Mesenteric fat pad (tissue), 1 donor: Measurements from ENCODE around the gene SZRD1. TPM values are rescaled to one million over a fixed set of nuclear protein-coding genes. Genes with fewer than 3 reads are reported as not detected.
"Not testable (repeated sequence)": the region's sequence is repeated elsewhere in the genome, so short reads cannot be mapped to it uniquely, and the experiment has no call there.

Experiments used
- DNase-seq: peaks from one replicate; pipeline ENCODE4 v3.0.0-alpha.2; 2020; ENCODE audit warnings: low spot score
- long read RNA-seq: library from polyadenylated mRNA; unstranded; transcript quantifications from one replicate; pipeline ENCODE4 v2.0.0, GENCODE V29; 2020
- total RNA-seq: library from RNA; stranded (reverse); fragmentation: NEBNext Ultra II Directional; extraction: Animal tissue kit (Norgen Biotek cat#: 25700); gene quantifications from one replicate; pipeline ENCODE4 v1.2.1, GENCODE V29; 2021
- donor health status: DM: yes; HTN: yes; CAD: no.

SZRD1 gene, protein sequence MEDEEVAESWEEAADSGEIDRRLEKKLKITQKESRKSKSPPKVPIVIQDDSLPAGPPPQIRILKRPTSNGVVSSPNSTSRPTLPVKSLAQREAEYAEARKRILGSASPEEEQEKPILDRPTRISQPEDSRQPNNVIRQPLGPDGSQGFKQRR
- 133 TPM for total RNA-seq
- long read RNA-seq, transcript SZRD1-210 (3 exons, 3,401 nt): minor isoform, 35 of 170 reads
- long read RNA-seq, transcript SZRD1-203 (4 exons, 892 nt): minor isoform, 17 of 170 reads
- long read RNA-seq, transcript SZRD1-201 (4 exons, 3,636 nt): minor isoform, 24 of 170 reads
- long read RNA-seq, transcript SZRD1-202 (3 exons, 3,447 nt): major isoform, 47 of 170 reads
- long read RNA-seq, partial matches to known transcripts: 24 of 170 reads
- long read RNA-seq, other reads (novel, unspliced or antisense): 23 of 170 reads

DNA sequence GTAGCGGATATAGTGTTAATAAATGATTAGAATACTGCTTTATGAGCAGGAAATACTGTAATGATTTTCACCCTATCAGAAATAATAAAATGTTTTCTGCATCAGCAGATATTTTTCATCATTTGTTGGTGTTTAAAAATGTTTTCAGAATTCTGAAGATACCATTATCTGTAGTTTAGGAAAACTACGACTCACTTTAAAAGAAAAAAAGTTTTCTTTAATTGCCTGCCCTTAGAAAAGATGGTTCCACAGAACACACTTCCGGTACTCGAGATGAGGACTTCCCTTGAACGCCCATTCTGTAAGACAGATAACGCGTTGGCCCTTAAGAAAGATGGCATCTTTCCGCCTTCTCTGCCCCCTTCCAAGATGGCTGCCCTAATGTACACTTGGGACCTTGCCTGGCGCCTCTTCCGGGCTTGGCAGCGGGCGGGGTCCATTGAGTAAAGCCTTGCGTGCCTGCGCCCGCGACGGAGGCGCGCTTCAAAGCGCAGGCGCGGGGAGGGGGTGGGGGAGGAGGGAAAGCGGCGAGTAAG lies at the start of gene SZRD1:
Gene SZRD1 (plus strand): TSS at position 521 of the 536 bp plus-strand sequence. CDS start 16 bp downstream, outside the sequence.
- peak; percentile 97 for DNase-seq

DNA sequence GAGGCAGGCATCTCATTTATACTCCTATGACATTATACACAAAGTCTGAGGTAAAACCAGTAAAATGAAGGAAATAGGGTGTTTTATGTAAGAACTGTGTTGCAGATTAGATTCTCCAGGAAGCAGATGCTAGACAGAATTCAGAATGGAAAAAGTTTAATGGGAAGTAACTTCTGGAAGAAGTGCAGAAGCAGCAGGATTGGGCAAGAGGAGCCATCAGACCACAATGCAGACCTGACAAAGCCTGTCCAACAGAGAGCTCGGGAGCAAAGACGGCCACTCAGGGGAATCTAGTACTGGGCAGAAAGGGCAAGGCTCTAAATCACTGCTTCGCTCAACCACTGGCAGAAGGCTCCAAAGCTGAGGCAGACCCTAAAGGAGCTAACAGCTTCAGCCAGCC lies 48.5 kb upstream of the SZRD1 start:
- no peak for DNase-seq

DNA sequence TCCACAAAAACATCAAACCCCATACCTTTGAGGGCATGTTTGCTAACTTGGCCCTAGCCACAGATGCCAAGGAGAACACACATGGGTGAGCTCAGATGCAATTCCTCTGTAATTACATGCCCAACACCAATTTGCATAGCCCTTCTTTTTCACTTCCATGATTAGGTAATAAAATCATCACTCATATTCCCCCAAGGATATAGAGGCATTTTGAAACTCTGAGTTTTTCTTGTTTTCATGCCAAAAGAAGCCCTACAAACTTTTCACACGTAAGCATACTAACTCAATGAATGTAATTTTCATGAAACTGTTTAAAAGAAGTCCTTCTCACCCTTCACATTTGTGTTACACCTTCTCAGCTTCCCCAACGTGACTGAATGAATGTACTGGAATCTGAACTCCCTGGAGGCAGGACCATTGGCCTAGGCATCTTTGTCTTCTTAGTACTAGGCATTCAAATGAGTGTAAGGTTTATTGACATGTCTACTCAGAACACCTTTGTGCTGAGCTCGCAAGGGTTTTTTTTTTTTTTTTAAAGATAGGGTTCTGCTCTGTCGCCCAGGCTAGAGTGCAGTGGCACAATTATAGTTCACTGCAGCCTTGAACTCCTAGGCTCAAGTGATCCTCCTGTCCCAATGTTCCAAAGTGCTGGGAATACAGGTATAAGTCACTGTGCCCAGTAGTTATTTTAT lies 45.7 kb upstream of the SZRD1 start:
- DNase-seq: no peak

DNA sequence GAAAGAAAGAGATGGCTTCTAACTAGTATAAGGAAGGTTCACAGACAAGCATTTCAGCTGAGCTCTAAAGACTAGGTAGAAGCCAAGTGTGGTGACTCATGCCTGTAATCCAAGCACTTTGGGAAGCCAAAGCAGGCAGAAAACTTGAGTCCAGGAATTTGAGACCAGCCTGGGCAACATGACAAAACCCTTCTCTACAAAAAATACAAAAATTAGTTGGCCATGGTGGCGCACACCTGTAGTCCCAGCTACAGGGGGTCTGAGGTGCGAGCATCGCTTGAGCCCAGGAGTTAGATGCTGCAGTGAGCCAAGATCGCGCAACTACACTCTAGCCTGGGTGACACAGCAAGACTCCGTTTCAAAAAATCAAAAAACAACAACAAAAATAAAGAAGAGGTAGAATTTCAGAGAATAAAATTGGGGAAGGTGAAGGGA lies 42.6 kb upstream of the SZRD1 start:
- no peak for DNase-seq

DNA sequence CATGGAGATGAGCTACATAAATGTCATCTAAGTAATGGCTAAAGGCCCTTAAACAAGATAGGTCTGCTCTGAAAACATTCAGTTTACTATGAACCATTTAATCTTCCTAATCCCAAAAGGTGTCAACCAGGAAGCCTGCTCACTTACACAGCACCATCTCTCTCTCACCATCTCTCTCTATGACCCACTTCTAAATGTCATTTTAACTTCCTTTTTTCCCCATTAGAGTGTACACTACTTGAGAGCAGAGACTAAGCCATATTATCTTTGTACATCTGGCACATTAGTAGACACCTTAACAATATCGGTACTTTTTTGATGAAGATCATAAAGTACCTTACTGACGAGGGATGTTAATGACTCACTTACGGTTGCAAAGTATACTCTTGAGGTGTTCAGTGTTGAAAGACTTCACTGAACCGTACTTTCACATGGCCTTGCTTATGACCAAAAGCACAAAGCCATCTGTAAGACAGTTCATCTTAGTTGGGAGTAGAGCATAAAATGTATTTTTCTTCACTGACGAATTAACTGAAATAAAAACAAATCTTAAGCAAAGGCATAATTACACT lies 40.1 kb upstream of the SZRD1 start:
- no peak for DNase-seq

DNA sequence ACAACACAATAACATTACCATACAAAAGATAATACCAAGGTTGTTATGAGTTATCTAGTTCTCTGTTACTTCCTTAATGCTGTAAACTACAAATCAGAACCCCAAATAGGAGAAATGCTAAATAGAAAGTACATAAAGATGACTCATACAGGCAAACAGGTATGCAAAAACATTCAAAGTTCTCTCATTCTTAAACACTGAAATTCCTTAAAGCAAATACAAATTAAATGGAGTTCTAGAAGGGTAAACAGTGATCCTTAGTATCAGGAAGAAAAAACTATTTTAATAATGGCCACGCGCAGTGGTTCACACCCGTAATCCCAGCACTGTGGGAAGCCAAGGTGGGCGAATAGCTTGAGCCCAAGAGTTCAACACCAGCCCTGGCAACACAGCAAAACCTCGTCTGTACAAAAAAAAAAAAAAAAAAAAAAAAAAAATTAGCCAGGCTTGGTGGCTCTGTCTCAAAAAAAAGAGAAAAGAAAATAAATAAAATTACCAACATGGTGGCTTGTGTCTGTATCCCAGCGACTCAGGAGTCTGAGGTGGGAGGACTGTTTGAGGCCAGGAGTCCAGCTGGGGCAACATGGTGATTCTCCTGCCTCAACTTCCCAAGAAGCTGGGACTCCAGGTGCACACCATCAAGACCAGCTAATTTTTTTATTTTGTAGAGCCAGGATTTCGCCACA lies 32.2 kb upstream of the SZRD1 start:
- DNase-seq: no peak

DNA sequence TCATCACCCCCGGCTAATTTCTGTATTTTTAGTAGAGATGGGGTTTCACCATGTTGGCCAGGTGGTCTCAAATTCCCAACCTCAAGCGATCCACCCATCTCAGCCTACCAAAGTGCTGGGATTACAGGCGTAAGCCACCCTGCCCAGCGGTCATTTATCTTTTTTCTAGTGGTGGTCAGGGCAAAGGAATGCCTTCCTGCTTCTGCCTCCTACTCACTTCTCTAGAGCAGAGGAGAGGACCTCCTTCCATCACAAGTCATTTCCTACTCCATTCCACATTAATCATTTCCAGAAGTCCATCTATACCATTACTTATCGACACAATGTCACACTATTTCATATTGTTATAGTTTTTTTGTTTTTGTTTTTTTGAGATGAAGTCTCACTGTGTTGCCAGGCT lies 28.1 kb upstream of the SZRD1 start:
- DNase-seq: no peak

DNA sequence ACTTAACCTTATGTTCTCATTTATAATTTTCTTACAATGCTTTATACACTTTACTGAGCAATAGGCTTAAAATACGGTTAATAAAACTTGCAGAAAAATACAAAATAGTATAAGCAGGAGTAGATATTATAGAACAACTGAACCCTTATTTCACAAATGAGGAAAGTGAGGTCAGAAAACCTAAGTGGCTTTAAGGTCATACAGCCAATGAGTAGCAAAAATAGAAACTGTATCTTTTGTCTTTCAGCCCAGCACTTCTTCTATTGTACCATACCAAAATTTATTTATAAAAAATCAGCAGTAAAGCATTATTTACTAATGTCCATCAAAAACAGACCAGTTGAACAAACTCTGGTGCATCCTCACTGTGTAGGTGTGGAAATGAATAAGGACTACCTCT lies 26.4 kb upstream of the SZRD1 start:
- DNase-seq: no peak

DNA sequence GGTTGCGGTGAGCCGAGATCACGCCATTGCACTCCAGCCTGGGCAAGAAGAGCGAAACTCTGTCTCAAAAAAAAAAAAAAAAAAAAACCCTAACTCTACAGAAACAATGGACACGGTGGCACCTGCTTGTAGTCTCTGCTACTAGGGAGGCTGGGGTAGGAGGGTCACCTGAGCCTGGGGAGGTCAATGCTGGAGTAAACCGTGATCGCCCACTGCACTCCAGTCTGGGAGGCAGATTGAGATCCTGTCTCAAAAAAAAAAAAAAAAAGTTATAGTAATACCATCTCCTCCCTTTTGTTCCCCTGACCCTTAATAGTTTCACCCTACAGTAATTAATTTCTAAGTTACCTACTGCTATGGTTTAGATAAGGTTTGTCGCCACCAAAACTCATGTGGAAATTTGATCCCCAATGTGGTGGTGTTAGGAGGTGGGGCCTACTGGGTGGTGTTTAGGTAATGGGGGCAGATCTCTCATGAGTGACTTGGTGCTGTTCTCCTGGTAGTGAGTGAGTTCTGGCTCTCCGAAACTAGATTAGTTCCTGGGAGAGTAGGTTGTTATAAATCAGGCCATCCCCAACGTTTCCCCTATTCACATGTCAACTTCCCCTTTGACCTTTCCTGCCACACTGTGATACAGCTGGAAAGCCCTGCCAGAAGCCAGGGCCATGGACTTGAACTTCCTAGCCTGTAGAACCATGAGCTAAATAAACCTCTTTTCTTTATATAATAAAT lies 24.5 kb upstream of the SZRD1 start:
- no peak for DNase-seq

DNA sequence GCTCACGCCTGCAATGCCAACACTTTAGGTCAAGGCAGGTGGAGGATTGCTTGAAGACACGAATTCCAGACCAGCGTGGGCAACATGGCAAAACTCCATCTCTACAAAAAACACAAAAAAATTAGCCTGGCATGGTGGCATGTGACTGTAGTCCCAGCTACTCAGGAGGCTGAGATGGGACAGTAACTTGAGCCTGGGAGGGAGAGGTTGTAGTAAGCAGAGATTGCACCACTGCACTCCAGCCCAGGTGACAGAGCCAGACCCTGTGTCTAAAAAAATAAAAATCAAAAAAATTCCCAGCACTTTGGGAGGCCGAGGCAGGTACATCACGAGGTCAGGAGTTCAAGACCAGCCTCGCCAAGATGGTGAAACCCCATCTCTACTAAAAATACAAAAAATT lies 23.8 kb upstream of the SZRD1 start:
- DNase-seq: not testable (repeated sequence)

DNA sequence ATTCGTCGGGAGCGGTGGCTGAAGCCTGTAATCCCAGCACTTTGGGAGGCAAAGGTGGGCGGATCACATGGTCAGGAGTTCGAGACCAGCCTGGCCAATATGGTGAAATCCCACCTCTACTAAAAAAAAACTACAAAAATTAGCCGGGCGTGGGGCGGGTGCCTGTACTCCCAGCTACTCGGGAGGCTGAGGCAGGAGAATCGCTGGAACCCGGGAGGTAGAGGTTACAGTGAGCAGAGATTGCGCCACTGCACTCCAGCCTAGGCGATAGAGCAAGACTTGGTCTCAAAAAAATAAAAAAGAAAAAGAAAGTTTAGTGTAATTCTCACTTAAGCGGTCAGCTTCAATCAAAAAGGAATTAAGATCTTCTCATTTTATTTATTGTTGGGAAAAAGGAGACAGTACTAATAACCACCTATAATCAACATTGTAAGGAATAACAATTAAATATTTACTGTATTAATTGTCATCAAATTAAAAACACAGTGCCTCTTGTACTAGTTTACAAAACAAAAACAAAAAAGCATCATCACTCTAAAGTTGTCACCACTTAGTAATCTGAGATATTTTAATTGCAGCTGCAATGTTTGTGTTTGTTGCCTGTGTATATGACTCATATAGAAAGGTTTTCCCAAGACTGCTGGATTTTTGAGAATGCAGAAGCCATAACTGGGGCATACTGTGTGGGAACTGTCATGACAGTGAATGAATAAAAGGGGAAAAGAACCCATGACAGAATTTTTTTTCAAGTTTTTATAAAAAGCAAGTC lies 18.4 kb upstream of the SZRD1 start:
- DNase-seq: no peak

DNA sequence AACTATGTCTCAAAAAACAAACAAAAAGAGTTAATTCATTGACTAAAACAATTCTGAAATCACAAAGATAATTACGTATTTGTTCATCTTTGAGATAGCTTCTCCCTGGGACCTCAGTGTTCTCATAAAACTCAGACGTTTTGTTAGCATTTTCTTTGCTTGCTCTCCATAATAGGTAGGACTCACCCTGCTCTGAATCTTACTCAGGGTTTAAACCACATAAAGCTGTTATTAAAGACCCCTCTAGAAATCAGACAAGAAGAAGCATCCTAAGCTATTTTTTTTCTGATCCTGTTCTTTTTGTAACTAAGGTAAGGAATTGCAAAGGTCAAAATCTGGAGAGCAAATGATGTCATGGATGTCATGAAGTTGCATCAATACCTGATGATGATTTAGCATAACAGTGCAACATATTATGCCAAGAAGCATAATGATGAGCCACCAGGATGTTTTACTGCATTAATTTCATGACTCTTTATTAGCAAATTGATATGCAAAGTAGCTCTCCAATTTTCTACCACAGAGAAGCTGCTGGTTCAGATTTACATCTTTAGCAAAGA lies 17.1 kb upstream of the SZRD1 start:
- DNase-seq: no peak

DNA sequence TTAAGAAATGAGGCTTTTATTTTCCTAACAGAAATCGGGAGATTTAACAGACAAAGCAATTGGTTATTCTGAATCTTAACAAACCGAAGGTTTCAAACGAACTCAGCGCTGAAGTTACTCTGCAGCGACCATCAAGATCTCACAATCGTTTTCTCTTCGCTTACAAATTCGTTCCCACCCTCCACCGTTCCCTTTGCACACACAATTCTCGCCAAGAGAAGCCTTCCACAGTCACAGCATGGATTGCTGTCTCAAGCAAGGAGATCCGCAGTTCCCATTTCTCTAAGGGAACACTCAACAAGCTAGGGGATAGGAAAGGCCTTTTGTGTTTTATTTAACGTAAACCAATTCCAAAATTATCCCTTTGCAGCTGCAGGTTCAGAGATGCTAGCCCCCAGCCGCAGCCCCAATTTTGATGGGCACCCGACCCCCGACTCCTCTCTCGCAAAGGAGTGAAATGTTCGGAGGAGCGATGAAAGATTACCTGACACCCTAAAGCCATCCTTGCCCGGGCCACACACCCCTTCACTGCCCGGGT lies 15.5 kb upstream of the SZRD1 start:
- DNase-seq: no peak

DNA sequence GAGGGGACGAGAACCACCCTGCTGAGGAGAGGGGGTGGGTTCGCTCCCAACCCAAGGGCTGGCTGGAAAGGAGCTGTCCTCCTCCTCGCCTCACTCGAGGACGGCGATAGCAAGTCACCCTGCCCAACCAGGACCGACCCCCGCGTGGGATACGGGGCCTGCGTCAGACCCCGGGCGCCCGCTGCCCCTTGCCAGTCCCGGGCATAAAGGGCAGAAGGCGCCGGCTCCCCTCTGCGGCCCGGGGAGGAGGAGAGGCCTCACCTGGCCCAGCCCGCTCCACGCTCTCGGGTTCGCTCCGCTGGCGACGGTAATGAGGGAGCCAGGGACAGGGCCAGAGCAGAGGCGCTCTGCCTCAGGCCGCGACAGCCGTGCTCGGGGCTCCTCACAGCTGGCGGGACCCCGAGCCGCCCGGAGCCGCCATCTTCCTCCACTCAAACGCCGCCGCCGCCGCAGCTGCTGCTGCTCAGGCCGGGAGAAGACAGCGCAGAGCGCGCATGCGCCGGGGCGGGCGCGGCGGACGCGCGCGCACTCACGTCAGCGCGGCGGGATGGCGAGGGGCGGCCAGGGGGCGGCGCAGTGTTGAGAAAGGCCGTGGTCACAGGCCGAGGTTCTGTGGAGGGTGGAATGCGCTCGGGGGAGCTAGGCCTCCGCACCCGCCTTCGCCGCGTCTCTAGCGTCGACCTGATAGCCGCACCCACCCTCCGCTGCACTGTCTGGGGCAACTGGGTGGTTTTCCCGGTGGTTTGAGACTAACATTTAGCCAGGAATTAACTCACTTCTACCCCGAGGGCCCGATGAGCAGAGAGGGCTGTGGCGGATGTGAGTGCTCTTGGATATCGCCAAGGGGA lies 14.8 kb upstream of the SZRD1 start, which contains the start of gene FBXO42:
Gene FBXO42 (minus strand): TSS at position 487 of the 848 bp plus-strand sequence. CDS start 37,062 bp downstream, outside the sequence.
- DNase-seq: peak; percentile 97

DNA sequence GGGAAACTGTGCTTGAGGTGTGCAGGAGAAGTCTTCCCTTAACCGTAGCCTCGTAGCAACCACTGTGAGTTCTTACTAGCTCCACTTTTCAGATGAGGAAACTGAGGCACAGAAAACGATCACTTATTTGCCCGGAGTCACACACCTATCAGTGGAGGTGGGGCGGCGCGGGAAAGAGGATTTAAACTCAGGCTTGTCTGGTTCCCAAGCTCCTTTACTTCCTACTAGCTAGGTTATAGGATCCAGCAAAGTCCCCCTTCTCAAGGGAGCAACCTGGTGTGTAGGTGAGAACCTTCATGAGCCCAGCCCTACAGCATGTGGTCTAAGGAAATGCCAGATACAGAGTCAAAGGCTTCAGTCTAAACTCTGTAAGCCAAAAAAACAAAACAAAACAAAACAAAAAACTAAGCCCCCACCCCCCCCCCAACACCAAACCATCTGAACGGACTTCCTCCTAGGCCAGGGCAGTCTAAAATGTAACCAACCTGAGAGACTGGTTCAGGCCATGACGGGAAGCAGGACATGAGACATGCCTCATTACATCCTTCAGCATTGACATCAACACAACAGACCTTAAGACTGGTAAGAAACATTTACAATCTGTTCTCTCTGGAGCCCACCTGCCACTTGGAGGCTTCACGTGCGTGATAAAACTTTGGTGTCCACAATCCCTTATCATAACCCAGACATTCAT lies 14.1 kb upstream of the SZRD1 start:
- peak; percentile 71 for DNase-seq

DNA sequence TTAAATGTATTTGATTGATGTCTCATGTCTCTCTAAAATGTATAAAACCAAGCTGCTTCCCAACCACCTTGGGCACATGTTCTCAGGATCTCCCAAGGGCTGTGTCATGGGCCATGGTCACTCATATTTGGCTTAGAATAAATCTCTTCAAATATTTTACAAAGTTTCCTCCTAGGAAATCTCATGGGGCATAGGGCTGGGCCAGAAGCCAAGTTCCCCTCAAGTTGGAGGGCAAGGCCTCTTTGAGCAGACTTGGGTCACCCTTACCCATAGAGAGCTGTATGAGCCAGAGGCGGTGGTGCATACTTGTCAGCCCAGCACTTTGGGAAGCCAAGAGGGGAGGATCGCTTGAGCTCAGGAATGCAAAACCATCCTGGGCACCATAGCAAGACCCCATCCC lies 12.4 kb upstream of the SZRD1 start:
- peak; percentile 43 for DNase-seq

DNA sequence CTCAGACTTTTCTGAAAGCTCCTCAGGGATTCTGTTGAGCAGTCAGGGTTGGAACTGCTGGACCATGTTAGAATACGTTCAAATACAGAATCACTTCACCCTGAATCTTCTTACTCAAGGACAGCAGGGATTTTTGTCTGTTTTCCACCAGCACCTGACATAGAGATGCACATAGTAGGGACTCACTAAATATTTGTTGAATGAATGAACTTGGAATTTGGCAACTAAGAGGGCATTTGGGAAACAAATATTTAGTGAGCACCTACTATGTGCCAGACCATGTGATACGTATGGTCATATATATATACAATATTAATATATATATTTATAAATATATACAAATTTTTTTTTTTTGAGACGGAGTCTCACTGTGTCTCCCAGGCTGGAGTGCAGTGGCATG lies 10.2 kb upstream of the SZRD1 start:
- no peak for DNase-seq

DNA sequence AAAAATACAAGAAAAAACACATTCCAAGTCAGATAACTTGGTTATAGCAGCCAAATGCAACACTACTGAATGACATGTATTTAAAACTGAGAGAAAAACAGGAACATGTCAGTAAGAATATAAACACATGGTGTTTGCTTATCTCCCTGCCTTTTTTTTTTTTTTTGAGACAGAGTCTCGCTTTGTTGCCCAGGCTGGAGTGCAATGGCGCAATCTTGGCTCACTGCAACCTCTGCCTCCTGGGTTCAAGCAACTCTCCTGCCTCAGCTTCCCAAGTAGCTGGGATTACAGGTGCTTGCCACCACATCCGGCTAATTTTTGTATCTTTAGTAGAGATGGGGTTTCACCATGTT lies 1.9 kb upstream of the SZRD1 start:
- not testable (repeated sequence) for DNase-seq
